HG03066 (cell line): ENCODE results near the gene THSD8.
"Not testable (repeated sequence)": the region's sequence is repeated elsewhere in the genome, so short reads cannot be mapped to it uniquely, and the experiment has no call there.

Source experiments
- ATAC-seq: cut with Tn5 transposase; IDR thresholded peaks from one replicate; pipeline ENCODE4 v1.9.1; 2021; ENCODE audit warnings: low read depth; ENCODE audit not compliant: unreplicated experiment

Gene THSD8

GRCh38 chr19:12792051-12792852 is 9.6 kb upstream of the THSD8 start:
- no peak for ATAC-seq

DNA sequence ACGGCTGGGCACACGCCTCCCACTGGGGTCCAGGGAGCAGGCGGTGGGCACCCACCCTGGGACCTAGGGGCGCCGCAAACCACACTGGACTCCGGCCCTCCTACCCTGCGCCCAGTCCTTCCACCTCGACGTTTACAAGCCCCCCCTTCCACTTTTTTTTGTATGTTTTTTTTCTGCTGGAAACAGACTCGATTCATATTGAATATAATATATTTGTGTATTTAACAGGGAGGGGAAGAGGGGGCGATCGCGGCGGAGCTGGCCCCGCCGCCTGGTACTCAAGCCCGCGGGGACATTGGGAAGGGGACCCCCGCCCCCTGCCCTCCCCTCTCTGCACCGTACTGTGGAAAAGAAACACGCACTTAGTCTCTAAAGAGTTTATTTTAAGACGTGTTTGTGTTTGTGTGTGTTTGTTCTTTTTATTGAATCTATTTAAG is 9.0 kb upstream of the THSD8 start:
- ATAC-seq: no peak

DNA sequence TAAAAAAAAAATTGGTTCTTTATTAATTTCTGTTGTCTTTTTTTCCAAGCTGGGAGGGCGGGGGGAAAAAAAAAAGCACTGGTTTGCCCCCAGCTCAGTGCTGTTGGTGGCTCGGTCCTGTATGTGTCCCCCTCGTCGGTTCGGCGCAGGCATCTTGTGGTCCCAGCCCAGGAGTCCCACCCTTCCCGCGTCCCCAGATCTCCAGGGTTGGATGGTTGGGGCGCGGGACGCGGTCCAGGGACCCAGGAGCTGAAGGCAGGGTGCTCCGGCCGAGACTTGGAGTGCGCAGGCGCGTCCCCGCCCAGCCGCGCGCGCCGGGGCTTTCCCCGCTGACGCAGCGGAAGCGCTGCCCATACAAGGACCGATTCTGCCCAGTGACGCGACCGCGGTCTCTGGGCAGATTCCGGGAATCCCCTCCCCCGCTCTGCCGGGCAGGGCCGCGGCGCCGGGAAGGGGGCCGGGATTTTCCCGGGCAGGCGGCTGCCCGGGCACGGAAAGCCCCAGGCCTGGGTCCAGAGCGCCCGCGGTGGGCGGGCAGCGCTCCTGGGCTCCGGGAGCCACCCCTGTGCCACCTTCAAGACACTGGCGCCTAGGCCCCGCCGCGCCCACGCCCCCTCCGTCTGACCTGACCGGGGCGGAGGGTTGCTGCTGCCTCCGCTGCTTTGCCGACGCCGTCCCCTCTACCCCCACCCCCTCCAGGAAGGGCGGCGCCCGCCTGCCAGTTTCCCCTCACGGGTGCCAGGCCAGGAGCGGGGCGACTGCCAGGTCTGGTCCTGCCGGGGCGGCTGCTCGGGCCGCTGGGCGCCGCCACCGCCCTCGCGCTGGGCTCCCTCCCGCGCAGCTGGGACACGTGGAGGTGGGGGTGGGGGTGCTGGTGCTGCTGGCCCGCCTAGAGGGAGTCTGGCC is 8.3 kb upstream of the THSD8 start:
- no peak for ATAC-seq

DNA sequence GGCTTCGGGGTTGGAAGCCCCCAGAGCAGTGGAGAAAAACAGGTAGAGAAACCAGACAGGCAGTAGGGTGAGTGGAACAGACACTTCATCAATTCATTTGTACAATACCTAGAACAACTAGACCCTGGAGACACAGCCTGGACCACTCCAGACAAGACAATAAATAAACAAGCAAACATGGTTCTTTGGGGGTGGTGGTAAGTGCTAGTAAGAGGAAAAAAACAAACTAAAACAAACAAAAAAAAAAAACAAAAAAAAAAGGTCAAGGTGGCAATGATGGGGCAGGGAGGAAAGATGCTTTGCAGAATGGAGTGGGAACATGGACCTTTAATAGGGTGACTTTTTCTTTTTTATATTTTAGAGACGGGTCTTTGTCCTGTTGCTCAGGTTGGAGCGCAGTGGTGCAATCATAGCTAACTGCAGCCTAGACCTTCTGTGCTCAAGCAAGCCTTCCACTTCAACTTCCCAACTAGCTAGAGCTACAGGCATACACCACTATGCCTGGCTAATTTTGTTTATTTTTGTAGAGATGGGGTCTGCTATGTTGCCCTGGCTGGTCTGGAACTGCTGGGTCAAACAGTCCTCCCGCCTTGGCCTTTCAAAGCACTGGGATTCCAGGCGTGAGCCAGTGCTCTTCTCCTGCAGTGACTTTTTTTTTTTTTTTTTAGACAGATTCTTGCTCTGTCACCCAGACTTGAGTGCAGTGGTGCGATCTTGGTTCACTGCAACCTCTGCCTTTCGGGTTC is 7.5 kb upstream of the THSD8 start:
- ATAC-seq: no peak

GRCh38 chr19:12794971-12795381 is 6.9 kb upstream of the THSD8 start:
- no peak for ATAC-seq

GRCh38 chr19:12796146-12797071 is 5.5 kb upstream of the THSD8 start:
- no peak for ATAC-seq

- ATAC-seq: no peak
These were observed 4.7 kb upstream of the THSD8 start for GRCh38 chr19:12797141-12797587.

DNA sequence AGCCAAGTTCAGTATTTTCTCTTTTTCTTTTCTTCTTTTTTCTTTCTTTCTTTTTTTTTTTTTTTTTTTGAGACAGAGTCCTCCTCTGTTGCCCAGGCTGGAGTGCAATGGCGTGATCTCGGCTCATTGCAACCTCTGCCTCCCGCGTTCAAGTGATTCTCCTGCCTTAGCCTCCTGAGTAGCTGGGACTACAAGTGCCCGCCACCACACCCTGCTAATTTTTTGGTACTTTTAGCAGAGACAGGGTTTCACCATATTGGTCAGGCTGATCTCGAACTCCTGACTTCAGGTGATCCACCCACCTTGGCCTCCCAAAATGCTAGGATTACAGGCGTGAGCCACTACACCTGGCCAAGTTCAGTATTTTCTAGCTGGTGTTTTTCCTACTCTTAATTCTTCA is 4.3 kb upstream of the THSD8 start:
- not testable (repeated sequence) for ATAC-seq

GRCh38 chr19:12799742-12800465 is 2.0 kb upstream of the THSD8 start:
- ATAC-seq: no peak

GRCh38 chr19:12800466-12800770 is 1.5 kb upstream of the THSD8 start:
- ATAC-seq: no peak

GRCh38 chr19:12800923-12801465 is 875 bp upstream of the THSD8 start:
- ATAC-seq: no peak

GRCh38 chr19:12802267-12803106 is 618 bp downstream of the THSD8 start:
- ATAC-seq: no peak

- no peak for ATAC-seq
These were observed 2.2 kb downstream of the THSD8 start for GRCh38 chr19:12804051-12804450.

GRCh38 chr19:12806242-12807081 is 4.6 kb downstream of the THSD8 start, which contains the start of gene RNASEH2A:
RNASEH2A (plus strand) TSS chr19:12806584; CDS start chr19:12806674, 90 bp downstream.
- ATAC-seq: peak; percentile 67

- no peak for ATAC-seq
These were observed 13.2 kb downstream of the THSD8 start for GRCh38 chr19:12815088-12815487.

- not testable (repeated sequence) for ATAC-seq
These were observed 15.3 kb downstream of the THSD8 start for GRCh38 chr19:12817188-12817587.

DNA sequence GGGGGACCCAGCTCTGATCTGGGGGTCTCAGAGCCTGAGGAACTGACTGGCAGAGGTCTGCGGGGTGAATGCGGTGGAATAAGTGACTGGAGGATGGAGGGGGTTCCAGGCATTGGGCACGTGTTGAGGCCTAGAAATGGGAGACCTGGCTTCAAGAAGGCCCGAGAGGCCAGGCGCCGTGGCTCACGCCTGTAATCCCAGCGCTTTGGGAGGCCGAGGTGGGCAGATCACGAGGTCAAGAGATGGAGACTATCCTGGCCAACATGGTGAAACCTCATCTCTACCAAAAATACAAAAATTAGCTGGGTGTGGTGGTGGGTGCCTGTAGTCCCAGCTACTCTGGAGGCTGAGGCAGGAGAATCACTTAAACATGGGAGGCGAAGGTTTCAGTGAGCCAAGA is 15.9 kb downstream of the THSD8 start:
- ATAC-seq: not testable (repeated sequence)
